Measurements from ENCODE around the gene AUTS2. TPM values are rescaled to one million over a fixed set of nuclear protein-coding genes. Genes with fewer than 3 reads are reported as not detected.
"Not testable (repeated sequence)": the region's sequence is repeated elsewhere in the genome, so short reads cannot be mapped to it uniquely, and the experiment has no call there.

Gene AUTS2
- total RNA-seq, 4 donors from 2014 or later: 14.9 to 27.2 (median 17.5) TPM

DNA sequence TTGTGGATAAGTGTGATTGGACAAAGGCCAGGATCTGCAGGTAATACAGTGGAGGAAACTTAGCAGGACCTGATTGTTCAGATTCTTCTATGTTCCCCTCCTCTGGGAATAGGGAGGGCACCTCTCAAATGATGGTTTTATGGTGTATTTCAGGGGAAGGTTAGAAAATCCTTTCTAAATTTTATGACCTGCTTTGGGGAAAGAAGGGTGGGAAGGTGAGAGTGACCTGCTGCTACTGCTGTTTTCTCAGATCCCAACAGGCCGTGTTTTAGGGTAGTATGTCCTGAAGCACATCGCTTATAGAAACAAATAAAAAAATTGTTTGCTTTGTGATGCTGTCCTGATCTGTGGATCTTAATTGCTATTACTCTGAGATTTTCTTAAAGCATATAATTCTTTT, 1129.6 kb downstream of the AUTS2 start:
- 93 to 96% methylated on average over 2 of the region's 2 CpGs for WGBS, 2 donors
- no peaks in the 10 kb centered on the region for H3K27me3 ChIP-seq
- no peak overlapping the region for H3K4me3 ChIP-seq (replicated peaks in 1 of 3)
- no peak for DNase-seq
- no peak for TF ChIP-seq POLR2A (IDR thresholded peaks at IDR 0.05)
- TF ChIP-seq, protein P1, sequence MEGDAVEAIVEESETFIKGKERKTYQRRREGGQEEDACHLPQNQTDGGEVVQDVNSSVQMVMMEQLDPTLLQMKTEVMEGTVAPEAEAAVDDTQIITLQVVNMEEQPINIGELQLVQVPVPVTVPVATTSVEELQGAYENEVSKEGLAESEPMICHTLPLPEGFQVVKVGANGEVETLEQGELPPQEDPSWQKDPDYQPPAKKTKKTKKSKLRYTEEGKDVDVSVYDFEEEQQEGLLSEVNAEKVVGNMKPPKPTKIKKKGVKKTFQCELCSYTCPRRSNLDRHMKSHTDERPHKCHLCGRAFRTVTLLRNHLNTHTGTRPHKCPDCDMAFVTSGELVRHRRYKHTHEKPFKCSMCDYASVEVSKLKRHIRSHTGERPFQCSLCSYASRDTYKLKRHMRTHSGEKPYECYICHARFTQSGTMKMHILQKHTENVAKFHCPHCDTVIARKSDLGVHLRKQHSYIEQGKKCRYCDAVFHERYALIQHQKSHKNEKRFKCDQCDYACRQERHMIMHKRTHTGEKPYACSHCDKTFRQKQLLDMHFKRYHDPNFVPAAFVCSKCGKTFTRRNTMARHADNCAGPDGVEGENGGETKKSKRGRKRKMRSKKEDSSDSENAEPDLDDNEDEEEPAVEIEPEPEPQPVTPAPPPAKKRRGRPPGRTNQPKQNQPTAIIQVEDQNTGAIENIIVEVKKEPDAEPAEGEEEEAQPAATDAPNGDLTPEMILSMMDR (IDR thresholded peaks at IDR 0.05): no peak
- no peaks in the 10 kb centered on the region for H3K9me3 ChIP-seq
- H3K36me3 ChIP-seq: no peaks in the 10 kb centered on the region
- H3K4me1 ChIP-seq: peaks cover 4 to 7% of the 10 kb centered on the region in 2 donors
- intact Hi-C loops (cut with DNase I): no loop called here
- H3K27ac ChIP-seq: no peak overlapping the region

DNA sequence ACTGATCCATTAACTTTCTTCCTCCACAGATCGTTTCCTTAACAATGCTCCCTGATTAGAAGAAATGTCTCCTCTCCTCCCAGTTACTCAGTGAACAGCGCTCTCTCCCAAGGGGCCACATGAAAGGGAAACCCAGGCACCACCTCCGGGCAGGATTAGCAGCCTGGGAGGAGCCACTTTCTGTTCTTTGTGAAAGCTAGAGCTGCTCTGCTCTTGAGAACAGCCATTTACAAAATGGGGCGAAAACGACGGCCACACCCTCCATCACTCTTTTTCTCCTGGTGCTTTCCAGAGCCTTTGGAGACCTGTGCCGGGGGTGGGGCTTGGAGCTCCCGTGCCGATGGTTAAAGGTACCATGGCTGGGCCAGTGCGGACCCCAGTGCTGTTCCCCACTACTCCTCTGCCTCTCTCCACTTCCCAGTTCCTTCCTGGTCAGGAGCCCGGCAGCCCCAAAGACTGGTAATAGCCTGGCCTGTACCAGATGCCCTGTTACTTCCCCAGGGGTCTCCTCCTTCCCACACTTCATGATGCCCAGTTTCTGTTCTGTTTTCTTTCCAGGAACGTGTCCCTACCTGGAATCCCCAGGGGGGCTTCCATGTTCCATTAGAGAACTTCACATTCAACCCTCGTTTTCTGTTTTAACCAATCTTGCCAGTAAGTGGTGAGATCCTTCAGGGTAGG, 1130.7 kb downstream of the AUTS2 start:
- Histone ChIP-seq H3K4me3 (replicated peaks in 1 of 3) (no peak overlapping the region), H3K27ac (no peak overlapping the region), H3K4me1 (peaks cover 4 to 7% of the 10 kb centered on the region in 2 donors), H3K9me3 (no peaks in the 10 kb centered on the region), H3K36me3 (no peaks in the 10 kb centered on the region), H3K27me3 (no peaks in the 10 kb centered on the region)
- 41 to 45% methylated on average over 13 of the region's 13 CpGs for WGBS, 2 donors
- DNase-seq: peak in 1 of 2 donors; percentile 23
- intact Hi-C loops (cut with DNase I): no loop called here
- TF ChIP-seq POLR2A (IDR thresholded peaks at IDR 0.05): no peak
- TF ChIP-seq, protein P1 (IDR thresholded peaks at IDR 0.05): no peak

DNA sequence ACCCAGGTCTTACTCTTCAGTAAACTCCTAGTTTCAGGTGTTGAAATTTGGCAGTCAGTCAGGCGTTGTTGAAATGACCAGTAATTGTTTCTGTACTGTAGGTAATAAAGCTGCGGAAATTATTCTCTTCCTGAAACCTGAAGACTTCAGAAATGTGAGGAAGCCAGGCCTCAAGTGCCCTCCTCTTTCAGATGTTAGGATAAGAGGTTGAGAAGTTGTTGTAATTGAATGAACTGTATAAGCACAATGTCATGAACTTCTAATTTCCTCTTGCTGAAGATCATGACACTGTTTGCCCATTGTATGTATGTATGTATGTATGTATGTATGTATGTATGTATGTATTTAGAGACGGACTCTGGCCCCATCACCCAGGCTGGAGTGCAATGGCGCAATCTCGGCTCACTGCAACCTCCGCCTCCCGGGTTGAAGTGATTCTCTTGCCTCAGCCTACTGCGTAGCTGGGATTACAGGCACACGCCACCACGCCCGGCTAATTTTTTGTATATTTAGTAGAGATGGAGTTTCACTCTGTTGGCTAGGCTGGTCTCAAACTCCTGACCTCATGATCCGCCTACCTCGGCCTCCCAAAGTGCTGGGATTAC, 1131.4 kb downstream of the AUTS2 start:
- 48 to 70% methylated on average over 12 to 13 of the region's 13 CpGs for WGBS, 2 donors
- H3K4me3 ChIP-seq (replicated peaks in 1 of 3); H3K27ac ChIP-seq; H3K9me3 ChIP-seq; intact Hi-C loops (cut with DNase I); H3K27me3 ChIP-seq; H3K36me3 ChIP-seq; H3K4me1 ChIP-seq: not testable (repeated sequence)
- DNase-seq: peak; percentile 30 to 31

DNA sequence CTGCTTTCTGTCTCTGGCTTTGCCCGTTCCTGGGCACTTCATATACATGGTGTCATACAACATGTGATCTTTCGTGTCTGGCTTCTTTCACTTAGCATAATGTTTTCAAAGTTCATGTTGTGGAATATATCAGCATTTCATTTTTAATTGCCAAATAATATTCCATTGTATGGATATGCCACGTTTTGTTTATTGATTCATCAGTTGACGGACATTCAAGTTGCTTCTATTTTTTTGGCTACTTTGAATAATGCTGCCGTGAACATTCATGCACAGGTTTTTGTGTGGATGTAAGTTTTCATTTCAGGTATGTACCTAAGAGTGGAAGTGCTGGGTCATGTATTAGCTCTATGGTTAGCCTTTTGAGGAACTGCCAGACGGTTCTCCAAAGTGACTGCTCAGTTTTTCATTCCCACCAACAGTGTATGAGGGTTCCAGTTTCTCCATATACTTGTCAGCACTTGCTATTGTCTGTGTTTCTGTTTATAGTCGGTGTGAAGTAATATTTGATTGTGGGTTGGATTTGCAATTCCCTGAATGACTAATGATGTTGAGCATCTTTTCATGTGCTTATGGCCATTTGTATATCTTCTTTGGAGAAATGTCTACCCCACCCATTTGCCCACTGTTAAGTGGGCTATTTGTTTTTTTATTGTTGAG, 1132.3 kb downstream of the AUTS2 start:
- TF ChIP-seq, protein P1 (IDR thresholded peaks at IDR 0.05): no peak
- TF ChIP-seq POLR2A (IDR thresholded peaks at IDR 0.05): no peak
- H3K9me3 ChIP-seq: no peaks in the 10 kb centered on the region
- no peaks in the 10 kb centered on the region for H3K36me3 ChIP-seq
- peaks cover 4 to 7% of the 10 kb centered on the region in 2 donors for H3K4me1 ChIP-seq
- DNase-seq: no peak
- intact Hi-C loops (cut with DNase I): no loop called here
- no peak overlapping the region for H3K27ac ChIP-seq
- WGBS, 2 donors: 96 to 97% methylated on average over 7 of the region's 7 CpGs
- H3K27me3 ChIP-seq: no peaks in the 10 kb centered on the region
- no peak overlapping the region for H3K4me3 ChIP-seq (replicated peaks in 1 of 3)

DNA sequence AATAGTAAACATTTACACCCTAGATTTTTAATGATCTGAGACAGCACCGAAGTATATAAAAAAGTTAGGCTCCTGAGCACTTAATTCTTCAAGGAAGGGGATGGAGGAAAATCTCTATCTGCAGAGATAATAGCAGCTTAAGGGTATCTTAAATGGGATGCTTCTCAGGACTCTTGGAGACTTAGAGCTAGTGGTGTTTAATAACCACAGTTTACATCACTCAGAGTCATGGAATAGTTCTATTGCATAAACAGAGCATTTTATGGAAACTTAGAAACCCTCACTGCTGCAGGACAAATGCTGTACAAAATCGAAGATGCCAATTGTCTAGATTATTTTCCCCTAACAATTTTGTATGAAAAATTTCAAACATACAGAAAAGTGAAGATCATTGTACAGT, 1134.8 kb downstream of the AUTS2 start:
- no peak for TF ChIP-seq POLR2A (IDR thresholded peaks at IDR 0.05)
- TF ChIP-seq, protein P1 (IDR thresholded peaks at IDR 0.05): no peak
- no peaks in the 10 kb centered on the region for H3K36me3 ChIP-seq
- intact Hi-C loops (cut with DNase I): no loop called here
- no peaks in the 10 kb centered on the region for H3K9me3 ChIP-seq
- H3K27me3 ChIP-seq: no peaks in the 10 kb centered on the region
- no peak overlapping the region for H3K27ac ChIP-seq
- WGBS, 2 donors: 99 to 100% methylated on average over 2 of the region's 2 CpGs
- no peak overlapping the region for H3K4me3 ChIP-seq (replicated peaks in 1 of 3)
- H3K4me1 ChIP-seq: peaks cover 4 to 16% of the 10 kb centered on the region in 2 donors
- DNase-seq: no peak

Data from thyroid gland (tissue), 4 donors.